ENCODE measurements around the gene PCK1. TPM values are rescaled to one million over a fixed set of nuclear protein-coding genes. Genes with fewer than 3 reads are reported as not detected.

PCK1 gene
- total RNA-seq, 2 donors from 2014 or later, result 272 TPM

DNA sequence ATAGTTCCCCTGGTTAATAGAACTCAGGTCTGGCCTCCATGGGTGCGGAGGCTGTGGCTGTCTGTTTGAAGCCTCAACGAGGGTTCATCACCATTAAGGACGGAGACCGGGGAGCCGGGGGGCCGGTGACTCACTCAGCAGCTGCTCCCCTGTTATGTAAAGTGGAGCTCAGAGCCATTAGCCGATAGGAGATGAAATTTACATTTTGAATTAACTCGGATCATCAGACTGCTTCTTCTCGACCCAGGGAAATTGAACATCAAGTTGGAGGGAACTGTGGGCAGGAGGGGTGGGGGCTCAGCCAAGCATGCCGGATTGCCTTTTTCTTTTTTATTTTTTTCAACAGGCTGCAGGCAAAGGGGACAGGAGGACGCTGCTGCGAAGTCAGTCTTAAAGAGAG, 12.3 kb downstream of the PCK1 start:
- intact Hi-C loops (cut with DNase I), result no loop called here
- TF ChIP-seq, protein P1, sequence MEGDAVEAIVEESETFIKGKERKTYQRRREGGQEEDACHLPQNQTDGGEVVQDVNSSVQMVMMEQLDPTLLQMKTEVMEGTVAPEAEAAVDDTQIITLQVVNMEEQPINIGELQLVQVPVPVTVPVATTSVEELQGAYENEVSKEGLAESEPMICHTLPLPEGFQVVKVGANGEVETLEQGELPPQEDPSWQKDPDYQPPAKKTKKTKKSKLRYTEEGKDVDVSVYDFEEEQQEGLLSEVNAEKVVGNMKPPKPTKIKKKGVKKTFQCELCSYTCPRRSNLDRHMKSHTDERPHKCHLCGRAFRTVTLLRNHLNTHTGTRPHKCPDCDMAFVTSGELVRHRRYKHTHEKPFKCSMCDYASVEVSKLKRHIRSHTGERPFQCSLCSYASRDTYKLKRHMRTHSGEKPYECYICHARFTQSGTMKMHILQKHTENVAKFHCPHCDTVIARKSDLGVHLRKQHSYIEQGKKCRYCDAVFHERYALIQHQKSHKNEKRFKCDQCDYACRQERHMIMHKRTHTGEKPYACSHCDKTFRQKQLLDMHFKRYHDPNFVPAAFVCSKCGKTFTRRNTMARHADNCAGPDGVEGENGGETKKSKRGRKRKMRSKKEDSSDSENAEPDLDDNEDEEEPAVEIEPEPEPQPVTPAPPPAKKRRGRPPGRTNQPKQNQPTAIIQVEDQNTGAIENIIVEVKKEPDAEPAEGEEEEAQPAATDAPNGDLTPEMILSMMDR (IDR thresholded peaks at IDR 0.05), result no peak
- DNase-seq, result no peak

DNA sequence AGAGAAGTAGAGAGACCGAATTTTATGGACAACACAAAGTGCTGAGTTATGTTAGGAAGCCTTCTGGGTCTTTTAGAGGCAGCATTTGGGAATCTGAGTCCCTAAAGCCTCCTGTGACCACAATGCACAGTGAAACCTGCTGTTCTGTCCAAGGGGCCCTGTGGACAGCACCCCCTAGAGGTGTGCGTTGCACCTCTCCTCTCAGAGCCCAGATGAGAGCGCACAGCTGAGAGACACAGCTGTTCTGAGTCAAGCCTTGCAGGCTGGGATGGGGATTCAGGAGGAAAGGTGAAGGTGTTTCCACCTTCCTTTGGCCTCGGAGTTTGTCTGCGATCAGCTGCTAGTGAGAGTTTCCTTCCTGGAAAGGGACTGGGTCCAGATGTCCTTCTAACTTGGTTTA, 13.0 kb downstream of the PCK1 start:
- TF ChIP-seq, protein P1 (IDR thresholded peaks at IDR 0.05), result no peak
- H3K4me1 ChIP-seq, result peaks cover 16% of the 10 kb centered on the region
- H3K9me3 ChIP-seq, result no peaks in the 10 kb centered on the region
- no peaks in the 10 kb centered on the region for H3K36me3 ChIP-seq
- H3K27me3 ChIP-seq, result no peaks in the 10 kb centered on the region
- no peak for DNase-seq
- no peak overlapping the region for H3K9ac ChIP-seq (ENCODE audit: low read depth in 2 of 2, low read length in 2 of 2)
- no peak overlapping the region for H3K27ac ChIP-seq
- no peak overlapping the region for H3K4me3 ChIP-seq
- intact Hi-C loops (cut with DNase I), result no loop called here

More for the DNA sequence above, 12.3 kb downstream of the PCK1 start:
- no peak overlapping the region for H3K27ac ChIP-seq
- no peak overlapping the region for H3K9ac ChIP-seq (ENCODE audit: low read depth in 2 of 2, low read length in 2 of 2)
- no peaks in the 10 kb centered on the region for H3K27me3 ChIP-seq
- no peak overlapping the region for H3K4me3 ChIP-seq
- H3K4me1 ChIP-seq, result peaks cover 16% of the 10 kb centered on the region
- H3K36me3 ChIP-seq, result no peaks in the 10 kb centered on the region
- no peaks in the 10 kb centered on the region for H3K9me3 ChIP-seq

DNA sequence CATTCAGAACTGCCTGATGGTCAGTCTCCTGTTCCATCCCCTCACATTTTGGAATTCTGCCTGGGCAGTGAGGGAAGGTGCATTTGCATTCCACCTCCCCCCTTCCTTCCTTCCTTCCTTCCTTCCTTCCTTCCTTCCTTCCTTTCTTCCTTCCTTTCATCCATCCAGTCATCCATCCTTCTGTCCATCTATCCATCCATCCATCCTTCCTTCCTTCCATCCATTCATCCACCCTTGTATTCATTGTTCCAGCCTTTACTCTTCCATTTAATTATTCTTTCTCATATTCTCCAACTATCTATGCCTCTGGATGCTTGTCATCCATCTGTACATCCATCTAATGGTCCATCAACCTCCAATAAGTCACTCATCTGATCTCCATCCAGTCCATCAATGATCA, 14.0 kb downstream of the PCK1 start:
- Histone ChIP-seq H3K27ac (no peak overlapping the region), H3K9ac (ENCODE audit: low read depth in 2 of 2, low read length in 2 of 2) (no peak overlapping the region), H3K27me3 (no peaks in the 10 kb centered on the region), H3K4me1 (peaks cover 12% of the 10 kb centered on the region), H3K4me3 (no peak overlapping the region), H3K9me3 (no peaks in the 10 kb centered on the region), H3K36me3 (no peaks in the 10 kb centered on the region)
- no peak for DNase-seq
- TF ChIP-seq, protein P1 (IDR thresholded peaks at IDR 0.05), result no peak
- intact Hi-C loops (cut with DNase I), result no loop called here

DNA sequence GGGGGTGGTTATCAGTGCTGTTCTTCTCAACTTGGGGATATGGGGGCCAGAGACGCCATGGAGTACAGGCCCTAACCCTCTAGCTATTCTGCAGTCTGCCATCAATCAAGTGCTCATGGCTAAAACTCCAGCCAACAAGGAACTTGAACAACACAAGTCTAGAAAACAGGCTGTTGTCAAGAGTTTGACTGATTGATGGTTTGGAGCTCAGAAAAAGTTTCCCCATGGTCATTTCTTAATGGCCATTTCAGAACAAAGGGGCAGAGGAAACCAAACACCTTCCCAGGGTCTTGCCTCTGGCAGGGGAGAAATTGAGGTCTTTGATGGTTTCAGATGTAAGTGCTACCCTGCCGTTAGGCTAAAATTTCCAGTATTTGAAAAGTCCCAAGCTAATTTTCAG, 15.1 kb downstream of the PCK1 start:
- intact Hi-C loops (cut with DNase I), result no loop called here
- no peaks in the 10 kb centered on the region for H3K36me3 ChIP-seq
- no peak overlapping the region for H3K27ac ChIP-seq
- peaks cover 7% of the 10 kb centered on the region for H3K4me1 ChIP-seq
- TF ChIP-seq, protein P1 (IDR thresholded peaks at IDR 0.05), result no peak
- H3K27me3 ChIP-seq, result no peaks in the 10 kb centered on the region
- H3K9me3 ChIP-seq, result no peaks in the 10 kb centered on the region
- H3K4me3 ChIP-seq, result no peak overlapping the region
- no peak overlapping the region for H3K9ac ChIP-seq (ENCODE audit: low read depth in 2 of 2, low read length in 2 of 2)
- DNase-seq, result no peak

DNA sequence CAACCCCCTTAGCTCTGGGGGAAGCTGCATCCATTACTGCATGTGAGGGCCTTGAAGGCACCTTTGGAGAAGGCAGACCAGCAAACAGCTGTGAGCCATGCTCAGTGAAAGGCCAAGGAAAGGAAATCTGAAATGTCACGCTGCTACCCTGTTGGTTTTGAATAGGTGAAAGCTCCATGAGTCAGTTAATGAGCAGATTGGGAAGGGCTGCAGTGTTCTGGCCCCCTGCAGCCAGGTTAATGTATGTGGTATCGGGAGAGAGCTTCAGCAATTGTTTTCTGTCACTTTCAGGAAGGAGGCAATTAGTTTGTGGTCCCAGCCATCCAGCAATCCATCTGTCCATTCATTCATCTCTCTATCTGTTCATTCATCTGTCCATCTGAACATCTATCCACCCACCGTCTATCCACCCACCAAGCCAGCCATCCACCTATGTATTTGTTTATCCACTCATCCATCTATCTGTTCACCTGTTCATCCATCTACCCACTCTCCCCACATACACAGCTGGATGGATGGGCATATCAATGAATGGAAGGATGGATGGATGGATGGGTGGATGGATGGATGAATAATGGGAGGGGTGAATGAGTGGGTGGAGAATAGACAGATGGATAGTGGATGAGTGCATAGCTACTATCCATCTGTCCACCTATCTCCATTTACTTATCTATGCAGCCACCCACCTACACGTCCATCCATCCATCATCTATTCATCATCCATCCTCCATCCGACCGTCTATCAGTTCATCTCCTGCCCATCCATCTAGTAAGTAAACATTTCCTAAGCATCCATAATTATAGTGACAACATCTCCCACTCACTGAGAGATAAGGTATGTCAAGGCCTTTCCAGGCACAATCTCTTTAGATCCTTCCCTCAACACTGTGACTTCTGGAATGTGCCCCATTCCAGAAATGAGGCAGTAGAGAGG, 16.0 kb downstream of the PCK1 start:
- no peaks in the 10 kb centered on the region for H3K9me3 ChIP-seq
- H3K4me3 ChIP-seq, result no peak overlapping the region
- H3K4me1 ChIP-seq, result peaks cover 7% of the 10 kb centered on the region
- no peaks in the 10 kb centered on the region for H3K36me3 ChIP-seq
- no peak overlapping the region for H3K9ac ChIP-seq (ENCODE audit: low read depth in 2 of 2, low read length in 2 of 2)
- no peak overlapping the region for H3K27ac ChIP-seq
- H3K27me3 ChIP-seq, result no peaks in the 10 kb centered on the region
- TF ChIP-seq, protein P1 (IDR thresholded peaks at IDR 0.05), result no peak
- no peak for DNase-seq
- intact Hi-C loops (cut with DNase I), result no loop called here
